HEK293T (cell line): Measurements from ENCODE around the gene EVC2.

Source experiments
- ARNT ChIP-seq: fragments of 450-650 bp; IDR thresholded peaks from 2 replicates; pipeline ENCODE4 v1.6.1; 2017; ENCODE audit warnings: mild to moderate bottlenecking
- BHLHE40 ChIP-seq: fragments of 450-650 bp; IDR thresholded peaks from 2 replicates; pipeline ENCODE4 v1.6.1; 2016; ENCODE audit warnings: mild to moderate bottlenecking, moderate library complexity, borderline replicate concordance
- CTBP1 ChIP-seq: fragments of 450-650 bp; IDR thresholded peaks from 2 replicates; pipeline ENCODE4 v1.6.1; 2016; ENCODE audit warnings: borderline replicate concordance
- ELF4 ChIP-seq: fragments of 450-650 bp; IDR thresholded peaks from 2 replicates; pipeline ENCODE4 v1.6.1; 2017; ENCODE audit warnings: antibody characterized with exemption
- FOXA1 ChIP-seq: fragments of 450-650 bp; IDR thresholded peaks from 2 replicates; pipeline ENCODE4 v1.6.1; 2016; ENCODE audit warnings: mild to moderate bottlenecking
- FOXK2 ChIP-seq: fragments of 450-650 bp; IDR thresholded peaks from 2 replicates; pipeline ENCODE4 v1.6.1; 2016; ENCODE audit warnings: mild to moderate bottlenecking
- FOXM1 ChIP-seq: fragments of 450-650 bp; IDR thresholded peaks from 2 replicates; pipeline ENCODE4 v1.6.1; 2017; ENCODE audit warnings: mild to moderate bottlenecking, borderline replicate concordance
- HDGF ChIP-seq: fragments of 450-650 bp; IDR thresholded peaks from 2 replicates; pipeline ENCODE4 v1.6.1; 2017; ENCODE audit warnings: antibody characterized with exemption, borderline replicate concordance
- L3MBTL2 ChIP-seq: fragments of 450-650 bp; conservative IDR thresholded peaks from 2 replicates; pipeline ENCODE4 v1.6.1; 2016; ENCODE audit warnings: mild to moderate bottlenecking
- LEF1 ChIP-seq: fragments of 450-650 bp; IDR thresholded peaks from 2 replicates; pipeline ENCODE4 v1.6.1; 2017; ENCODE audit warnings: mild to moderate bottlenecking, borderline replicate concordance
- NFRKB ChIP-seq: fragments of 450-650 bp; IDR thresholded peaks from 2 replicates; pipeline ENCODE4 v1.6.1; 2016; ENCODE audit warnings: mild to moderate bottlenecking, moderate library complexity
- SP1 ChIP-seq: fragments of 450-650 bp; IDR thresholded peaks from 2 replicates; pipeline ENCODE4 v1.6.1; 2017
- SUZ12 ChIP-seq: fragments of 450-650 bp; IDR thresholded peaks from 2 replicates; pipeline ENCODE4 v1.6.1; 2016; ENCODE audit warnings: mild to moderate bottlenecking
- TF ChIP-seq, protein P1 (sequence below): fragments of 450-650 bp; IDR thresholded peaks from 2 replicates; pipeline ENCODE4 v1.6.1; 2016

DNA sequence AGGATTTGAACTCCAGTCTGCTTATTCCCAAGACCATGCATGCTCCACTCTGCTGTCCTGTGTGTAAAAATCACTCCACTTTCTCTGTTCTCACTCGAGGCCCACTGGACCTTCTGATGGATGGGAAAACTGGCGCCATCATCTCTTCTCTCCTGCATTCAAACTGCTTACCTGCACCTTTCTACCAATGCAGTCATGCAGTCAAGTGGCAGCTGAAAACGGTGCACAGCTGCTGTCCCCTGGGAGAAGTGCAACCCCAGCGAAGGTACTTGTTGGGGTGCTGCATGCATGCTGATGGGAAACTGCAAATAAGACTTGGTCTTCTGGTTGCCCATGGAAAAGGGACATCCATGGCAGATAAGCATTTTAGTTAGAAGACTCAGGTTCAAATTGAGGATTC is 147.1 kb downstream of the EVC2 start:
- TF ChIP-seq CTBP1 = no peak
- TF ChIP-seq FOXK2 = no peak
- no peak for TF ChIP-seq LEF1
- TF ChIP-seq SUZ12 = no peak
- no peak for TF ChIP-seq FOXM1
- TF ChIP-seq BHLHE40 = no peak
- no peak for TF ChIP-seq SP1
- TF ChIP-seq NFRKB = no peak
- TF ChIP-seq, protein P1, sequence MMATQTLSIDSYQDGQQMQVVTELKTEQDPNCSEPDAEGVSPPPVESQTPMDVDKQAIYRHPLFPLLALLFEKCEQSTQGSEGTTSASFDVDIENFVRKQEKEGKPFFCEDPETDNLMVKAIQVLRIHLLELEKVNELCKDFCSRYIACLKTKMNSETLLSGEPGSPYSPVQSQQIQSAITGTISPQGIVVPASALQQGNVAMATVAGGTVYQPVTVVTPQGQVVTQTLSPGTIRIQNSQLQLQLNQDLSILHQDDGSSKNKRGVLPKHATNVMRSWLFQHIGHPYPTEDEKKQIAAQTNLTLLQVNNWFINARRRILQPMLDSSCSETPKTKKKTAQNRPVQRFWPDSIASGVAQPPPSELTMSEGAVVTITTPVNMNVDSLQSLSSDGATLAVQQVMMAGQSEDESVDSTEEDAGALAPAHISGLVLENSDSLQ = no peak
- no peak for TF ChIP-seq ARNT
- TF ChIP-seq L3MBTL2 = no peak
- TF ChIP-seq FOXA1 = no peak
- TF ChIP-seq HDGF = no peak
- TF ChIP-seq ELF4 = no peak
